ENCODE data around the gene STX18.
"Not testable (repeated sequence)": the region's sequence is repeated elsewhere in the genome, so short reads cannot be mapped to it uniquely, and the experiment has no call there.

STX18 gene

DNA sequence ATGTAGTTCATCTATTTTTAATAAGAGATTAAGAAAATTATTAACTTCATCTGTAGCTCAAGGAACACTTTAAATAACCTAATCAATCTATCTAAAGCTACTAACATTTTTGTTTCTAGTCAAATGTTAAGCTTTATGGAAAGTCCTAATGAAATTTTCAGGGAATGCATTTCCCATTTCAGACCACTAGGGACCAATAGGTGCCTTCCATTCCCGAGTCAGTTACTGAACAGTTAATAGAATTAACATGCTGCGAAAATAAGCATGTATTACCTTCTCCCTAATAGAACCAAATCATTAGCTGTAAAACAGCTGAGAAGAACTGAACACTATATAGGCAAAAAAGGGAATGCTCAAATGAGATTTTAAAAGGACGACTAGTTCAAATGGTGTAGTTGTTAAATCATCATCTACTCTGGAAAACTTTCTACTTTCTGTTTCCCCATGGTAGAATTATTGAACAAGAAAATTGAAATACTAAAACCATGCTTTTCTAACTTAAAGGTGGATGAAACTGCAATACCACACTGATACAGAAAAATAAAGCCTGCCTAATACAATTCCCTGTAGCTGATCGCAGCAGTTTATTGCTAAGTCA lies 22.5 kb downstream of the STX18 start:
- POLR2A ChIA-PET, result no interaction called here
- CTCF ChIA-PET, result interaction anchor here (0.7 to 2.8 kb wide), 15 partner anchors 8 to 344 kb away, joined by 3 to 15 read pairs (median 4); partner anchors contain the start of gene STX18
- no peak for DNase-seq (ENCODE audit: extremely low spot score)
- TF ChIP-seq, protein P1, sequence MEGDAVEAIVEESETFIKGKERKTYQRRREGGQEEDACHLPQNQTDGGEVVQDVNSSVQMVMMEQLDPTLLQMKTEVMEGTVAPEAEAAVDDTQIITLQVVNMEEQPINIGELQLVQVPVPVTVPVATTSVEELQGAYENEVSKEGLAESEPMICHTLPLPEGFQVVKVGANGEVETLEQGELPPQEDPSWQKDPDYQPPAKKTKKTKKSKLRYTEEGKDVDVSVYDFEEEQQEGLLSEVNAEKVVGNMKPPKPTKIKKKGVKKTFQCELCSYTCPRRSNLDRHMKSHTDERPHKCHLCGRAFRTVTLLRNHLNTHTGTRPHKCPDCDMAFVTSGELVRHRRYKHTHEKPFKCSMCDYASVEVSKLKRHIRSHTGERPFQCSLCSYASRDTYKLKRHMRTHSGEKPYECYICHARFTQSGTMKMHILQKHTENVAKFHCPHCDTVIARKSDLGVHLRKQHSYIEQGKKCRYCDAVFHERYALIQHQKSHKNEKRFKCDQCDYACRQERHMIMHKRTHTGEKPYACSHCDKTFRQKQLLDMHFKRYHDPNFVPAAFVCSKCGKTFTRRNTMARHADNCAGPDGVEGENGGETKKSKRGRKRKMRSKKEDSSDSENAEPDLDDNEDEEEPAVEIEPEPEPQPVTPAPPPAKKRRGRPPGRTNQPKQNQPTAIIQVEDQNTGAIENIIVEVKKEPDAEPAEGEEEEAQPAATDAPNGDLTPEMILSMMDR (IDR thresholded peaks at IDR 0.05; ENCODE audit: control extremely low read depth, extremely low read depth, low read depth, missing control alignments), result peak; percentile 10

DNA sequence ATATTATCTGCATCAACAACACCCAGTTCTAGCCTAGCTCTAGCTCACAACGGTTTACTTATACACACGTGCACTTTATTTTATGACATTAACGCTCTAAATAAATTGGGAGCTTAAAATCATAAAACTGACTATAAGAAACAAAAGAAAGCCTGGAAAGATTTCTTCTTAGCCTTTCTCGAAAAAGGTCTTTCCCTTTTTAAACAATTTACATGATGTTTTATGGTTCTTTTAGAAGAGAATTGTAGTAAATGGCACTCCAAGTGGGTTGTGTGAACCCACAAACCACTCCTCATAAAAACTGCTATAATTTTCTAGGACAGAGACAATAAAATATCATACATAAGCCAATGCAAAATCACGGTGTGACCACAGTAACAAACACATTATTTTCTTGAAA lies 23.1 kb downstream of the STX18 start:
- ChIA-PET CTCF (interaction anchor here (0.7 to 2.8 kb wide), 10 partner anchors 9 to 65 kb away, joined by 3 to 15 read pairs (median 5); partner anchors contain the start of gene STX18), POLR2A (no interaction called here)
- TF ChIP-seq, protein P1 (IDR thresholded peaks at IDR 0.05; ENCODE audit: control extremely low read depth, extremely low read depth, low read depth, missing control alignments), result no peak
- DNase-seq (ENCODE audit: extremely low spot score), result no peak

GRCh38 chr4:4514786-4515185 lies 27.1 kb downstream of the STX18 start:
- no peak for DNase-seq (ENCODE audit: extremely low spot score)
- POLR2A ChIA-PET, result no interaction called here
- TF ChIP-seq, protein P1 (IDR thresholded peaks at IDR 0.05; ENCODE audit: control extremely low read depth, extremely low read depth, low read depth, missing control alignments), result no peak
- CTCF ChIA-PET, result no interaction called here

GRCh38 chr4:4512282-4512681 lies 29.6 kb downstream of the STX18 start:
- POLR2A ChIA-PET, result no interaction called here
- CTCF ChIA-PET, result interaction anchor here (0.6 to 4.1 kb wide), 6 partner anchors 8 to 29 kb away, joined by 3 to 40 read pairs (median 6); partner anchors contain the start of gene STX18
- TF ChIP-seq, protein P1 (IDR thresholded peaks at IDR 0.05; ENCODE audit: control extremely low read depth, extremely low read depth, low read depth, missing control alignments), result no peak
- no peak for DNase-seq (ENCODE audit: extremely low spot score)

- POLR2A ChIA-PET; DNase-seq (ENCODE audit: extremely low spot score): not testable (repeated sequence)
- CTCF ChIA-PET, result interaction anchor here (1.5 to 4.1 kb wide), 2 partner anchors 14 to 31 kb away, joined by 3 to 40 read pairs; partner anchors contain the start of gene STX18
Measured at GRCh38 chr4:4510641-4511040, 31.2 kb downstream of the STX18 start.

GRCh38 chr4:4509521-4509920 lies 32.3 kb downstream of the STX18 start:
- POLR2A ChIA-PET, result no interaction called here
- TF ChIP-seq, protein P1 (IDR thresholded peaks at IDR 0.05; ENCODE audit: control extremely low read depth, extremely low read depth, low read depth, missing control alignments), result no peak
- CTCF ChIA-PET, result interaction anchor here (4.1 kb wide), 1 partner anchor 15 kb away, joined by 40 read pairs; no protein-coding TSS in a partner anchor
- no peak for DNase-seq (ENCODE audit: extremely low spot score)

- CTCF ChIA-PET, result interaction anchor here (1.1 to 2.7 kb wide), 6 partner anchors 9 to 38 kb away, joined by 3 to 12 read pairs (median 6); no protein-coding TSS in a partner anchor
- POLR2A ChIA-PET, result no interaction called here
- no peak for DNase-seq (ENCODE audit: extremely low spot score)
- TF ChIP-seq, protein P1 (IDR thresholded peaks at IDR 0.05; ENCODE audit: control extremely low read depth, extremely low read depth, low read depth, missing control alignments), result peak; percentile 32
Measured at GRCh38 chr4:4507923-4508322, 33.9 kb downstream of the STX18 start.
